ENCODE measurements around the gene MICU2. TPM values are rescaled to one million over a fixed set of nuclear protein-coding genes. Genes with fewer than 3 reads are reported as not detected.

MICU2 gene
- total and polyA plus RNA-seq, 7 donors, result 23.1 to 104 (median 45.9) TPM

DNA sequence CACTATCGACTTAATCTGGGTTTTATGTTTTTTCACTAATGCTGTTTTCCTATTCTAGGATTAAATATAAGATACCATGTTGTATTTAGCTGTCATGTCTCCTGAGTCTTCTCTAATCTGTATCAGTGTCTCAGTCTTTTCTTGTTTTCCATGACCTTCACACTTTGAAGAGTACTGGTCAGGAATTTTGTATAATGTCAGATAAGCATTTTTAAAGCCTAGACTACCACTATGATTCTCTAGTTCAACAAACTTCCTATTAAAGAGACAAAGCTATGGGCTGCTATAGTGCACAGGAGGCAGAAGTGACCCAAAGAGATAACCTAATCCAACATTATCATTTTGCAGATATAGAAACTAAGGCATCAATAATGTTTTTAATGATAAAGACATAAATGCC lies 81.8 kb downstream of the MICU2 start:
- WGBS, 2 donors, result 94% methylated on average over 1 of the region's 1 CpG
- no peak for DNase-seq
- Histone ChIP-seq H3K27ac (no peak overlapping the region), H3K9me3 (no peaks in the 10 kb centered on the region), H3K36me3 (peaks cover 0 to 42% (median 6%) of the 10 kb centered on the region in 4 donors), H3K4me3 (no peak overlapping the region), H3K27me3 (no peaks in the 10 kb centered on the region), H3K4me1 (no peaks in the 10 kb centered on the region)
- TF ChIP-seq POLR2A (IDR thresholded peaks at IDR 0.05) (no peak), POLR2AphosphoS5 (IDR thresholded peaks at IDR 0.05) (no peak), EP300 (IDR thresholded peaks at IDR 0.05) (no peak)
- TF ChIP-seq, protein P1, sequence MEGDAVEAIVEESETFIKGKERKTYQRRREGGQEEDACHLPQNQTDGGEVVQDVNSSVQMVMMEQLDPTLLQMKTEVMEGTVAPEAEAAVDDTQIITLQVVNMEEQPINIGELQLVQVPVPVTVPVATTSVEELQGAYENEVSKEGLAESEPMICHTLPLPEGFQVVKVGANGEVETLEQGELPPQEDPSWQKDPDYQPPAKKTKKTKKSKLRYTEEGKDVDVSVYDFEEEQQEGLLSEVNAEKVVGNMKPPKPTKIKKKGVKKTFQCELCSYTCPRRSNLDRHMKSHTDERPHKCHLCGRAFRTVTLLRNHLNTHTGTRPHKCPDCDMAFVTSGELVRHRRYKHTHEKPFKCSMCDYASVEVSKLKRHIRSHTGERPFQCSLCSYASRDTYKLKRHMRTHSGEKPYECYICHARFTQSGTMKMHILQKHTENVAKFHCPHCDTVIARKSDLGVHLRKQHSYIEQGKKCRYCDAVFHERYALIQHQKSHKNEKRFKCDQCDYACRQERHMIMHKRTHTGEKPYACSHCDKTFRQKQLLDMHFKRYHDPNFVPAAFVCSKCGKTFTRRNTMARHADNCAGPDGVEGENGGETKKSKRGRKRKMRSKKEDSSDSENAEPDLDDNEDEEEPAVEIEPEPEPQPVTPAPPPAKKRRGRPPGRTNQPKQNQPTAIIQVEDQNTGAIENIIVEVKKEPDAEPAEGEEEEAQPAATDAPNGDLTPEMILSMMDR (IDR thresholded peaks at IDR 0.05), result no peak
- intact Hi-C loops (cut with DNase I), result no loop called here

DNA sequence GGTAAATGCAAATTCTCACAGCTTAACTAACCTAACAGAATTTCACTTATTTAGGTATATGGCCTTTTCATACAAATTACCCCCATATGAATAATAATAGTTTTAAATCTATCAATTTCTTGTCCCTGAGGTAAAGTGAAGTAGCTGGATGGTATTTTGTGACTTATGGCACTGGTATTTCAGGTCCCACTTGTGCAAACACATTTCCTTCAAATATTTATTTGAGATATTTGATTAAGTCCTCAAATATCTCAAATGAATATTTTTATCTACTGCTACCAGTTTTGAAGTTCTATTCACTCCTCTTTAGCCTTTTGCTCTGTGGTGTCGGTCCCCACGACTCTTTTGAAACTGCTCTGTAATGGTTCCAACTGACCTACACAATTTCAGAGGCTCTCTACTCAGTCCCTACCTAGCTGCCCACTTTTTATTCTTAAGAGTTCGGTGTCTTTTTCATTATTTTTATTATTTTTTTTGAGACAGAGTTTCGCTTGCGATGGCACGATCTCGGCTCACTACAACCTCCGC lies 85.3 kb downstream of the MICU2 start:
- Histone ChIP-seq H3K9me3 (no peaks in the 10 kb centered on the region), H3K4me3 (no peak overlapping the region), H3K4me1 (no peaks in the 10 kb centered on the region), H3K27ac (no peak overlapping the region), H3K36me3 (peaks cover 0 to 50% (median 8%) of the 10 kb centered on the region in 4 donors), H3K27me3 (no peaks in the 10 kb centered on the region)
- DNase-seq, result no peak
- intact Hi-C loops (cut with DNase I), result no loop called here
- WGBS, 2 donors, result 98% methylated on average over 8 of the region's 8 CpGs
- TF ChIP-seq, protein P1 (IDR thresholded peaks at IDR 0.05), result no peak
- TF ChIP-seq POLR2A (IDR thresholded peaks at IDR 0.05) (no peak), EP300 (IDR thresholded peaks at IDR 0.05) (no peak), POLR2AphosphoS5 (IDR thresholded peaks at IDR 0.05) (no peak)

- Histone ChIP-seq H3K4me1 (no peaks in the 10 kb centered on the region), H3K4me3 (no peak overlapping the region), H3K27ac (no peak overlapping the region), H3K27me3 (no peaks in the 10 kb centered on the region), H3K36me3 (peaks cover 0 to 59% (median 8%) of the 10 kb centered on the region in 4 donors), H3K9me3 (no peaks in the 10 kb centered on the region)
- TF ChIP-seq POLR2A (IDR thresholded peaks at IDR 0.05) (no peak), POLR2AphosphoS5 (IDR thresholded peaks at IDR 0.05) (no peak), EP300 (IDR thresholded peaks at IDR 0.05) (no peak)
- TF ChIP-seq, protein P1 (IDR thresholded peaks at IDR 0.05), result no peak
- WGBS, 2 donors, result 87 to 93% methylated on average over 16 of the region's 16 CpGs
- DNase-seq, result no peak
- intact Hi-C loops (cut with DNase I), result no loop called here
Observed at GRCh38 chr13:21517576-21517975, 86.4 kb downstream of the MICU2 start.

GRCh38 chr13:21516805-21517204 lies 87.2 kb downstream of the MICU2 start:
- H3K4me1 ChIP-seq, result no peaks in the 10 kb centered on the region
- DNase-seq, result no peak
- H3K9me3 ChIP-seq, result no peaks in the 10 kb centered on the region
- no peak overlapping the region for H3K4me3 ChIP-seq
- no peaks in the 10 kb centered on the region for H3K27me3 ChIP-seq
- intact Hi-C loops (cut with DNase I), result no loop called here
- no peak overlapping the region for H3K27ac ChIP-seq
- TF ChIP-seq EP300 (IDR thresholded peaks at IDR 0.05) (no peak), POLR2A (IDR thresholded peaks at IDR 0.05) (no peak), POLR2AphosphoS5 (IDR thresholded peaks at IDR 0.05) (no peak)
- TF ChIP-seq, protein P1 (IDR thresholded peaks at IDR 0.05), result no peak
- 84 to 94% methylated on average over 2 of the region's 2 CpGs for WGBS, 2 donors
- peaks cover 0 to 57% (median 8%) of the 10 kb centered on the region in 4 donors for H3K36me3 ChIP-seq

DNA sequence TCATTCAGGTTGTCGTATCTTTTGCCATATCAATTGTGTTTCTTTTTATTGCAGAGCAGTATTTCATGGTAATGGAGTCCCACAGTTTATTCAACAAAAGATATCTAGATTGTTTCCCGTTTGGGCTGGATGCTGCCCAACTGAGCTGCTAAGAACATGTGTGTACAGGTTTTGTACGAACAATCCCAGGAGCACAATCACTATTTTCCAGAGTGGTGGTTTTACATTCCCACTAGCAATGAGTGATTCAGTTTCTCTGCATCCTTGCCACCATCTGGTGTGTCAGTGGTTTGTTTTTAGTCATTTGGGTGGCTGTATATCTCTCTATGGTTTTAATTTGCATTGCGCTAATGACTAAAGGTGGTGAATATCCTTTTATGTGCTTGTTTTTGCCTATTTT lies 92.1 kb downstream of the MICU2 start:
- 75 to 88% methylated on average over 4 of the region's 4 CpGs for WGBS, 2 donors
- TF ChIP-seq, protein P1 (IDR thresholded peaks at IDR 0.05), result no peak
- TF ChIP-seq EP300 (IDR thresholded peaks at IDR 0.05) (no peak), POLR2AphosphoS5 (IDR thresholded peaks at IDR 0.05) (no peak), POLR2A (IDR thresholded peaks at IDR 0.05) (no peak)
- no peaks in the 10 kb centered on the region for H3K27me3 ChIP-seq
- H3K9me3 ChIP-seq, result no peaks in the 10 kb centered on the region
- no peak overlapping the region for H3K27ac ChIP-seq
- H3K4me1 ChIP-seq, result no peaks in the 10 kb centered on the region
- intact Hi-C loops (cut with DNase I), result no loop called here
- peaks cover 0 to 60% (median 2%) of the 10 kb centered on the region in 4 donors for H3K36me3 ChIP-seq
- H3K4me3 ChIP-seq, result no peak overlapping the region
- DNase-seq, result no peak
